Fibroblast of lung (primary cell): Measurements from ENCODE around the gene GGT1. TPM values are rescaled to one million over a fixed set of nuclear protein-coding genes. Genes with fewer than 3 reads are reported as not detected.

ENCODE experiments used
- DNase-seq, 2 donors: peaks; one replicate each; pipeline versions ENCODE4 v3.0.0 to v3.0.0-alpha.2; 2010; ENCODE audit warnings: low read depth in 2 of 2
- H2AFZ ChIP-seq: 2 replicates; pipeline ENCODE4 v1.5.1; 2012; ENCODE audit warnings: low read length, control low read depth, inconsistent platforms
- H3K27ac ChIP-seq: 2 replicates; pipeline ENCODE4 v1.5.1; 2011; ENCODE audit warnings: low read length, control low read depth; ENCODE audit not compliant: insufficient read depth
- H3K27me3 ChIP-seq: 2 replicates; pipeline ENCODE4 v1.5.1; 2011; ENCODE audit warnings: mild to moderate bottlenecking, low read length; ENCODE audit not compliant: control insufficient read depth, insufficient read depth
- H3K36me3 ChIP-seq: 2 replicates; pipeline ENCODE4 v1.5.1; 2011; ENCODE audit warnings: low read length; ENCODE audit not compliant: control insufficient read depth, insufficient read depth
- H3K4me1 ChIP-seq: 2 replicates; pipeline ENCODE4 v1.5.1; 2011; ENCODE audit warnings: low read length; ENCODE audit not compliant: control insufficient read depth, insufficient read depth; ENCODE audit errors: extremely low read depth
- H3K4me2 ChIP-seq: 2 replicates; pipeline ENCODE4 v1.5.1; 2011; ENCODE audit warnings: low read length, control low read depth; ENCODE audit not compliant: insufficient read depth; ENCODE audit errors: extremely low read depth
- H3K4me3 ChIP-seq, 4 experiments: fragments of 200-600 bp in 1 of 4; sonication (generic) in 1 of 4; replicated peaks in 1 of 4; 2 replicates each; pipeline ENCODE4 v1.5.1; 2011 to 2016; ENCODE audit warnings: low read length in 4 of 4, low read depth in 3 of 4, mild to moderate bottlenecking in 3 of 4, control low read depth in 2 of 4, inconsistent platforms in 1 of 4, mixed read lengths in 1 of 4; ENCODE audit not compliant: insufficient read depth in 1 of 4; ENCODE audit errors: control extremely low read depth in 1 of 4
- H3K79me2 ChIP-seq: 2 replicates; pipeline ENCODE4 v1.5.1; 2012; ENCODE audit warnings: mild to moderate bottlenecking, low read length, inconsistent platforms; ENCODE audit not compliant: control insufficient read depth, insufficient read depth
- H3K9ac ChIP-seq: 2 replicates; pipeline ENCODE4 v1.5.1; 2011; ENCODE audit warnings: mild to moderate bottlenecking, low read length, control low read depth; ENCODE audit not compliant: insufficient read depth
- H3K9me3 ChIP-seq: 2 replicates; pipeline ENCODE4 v1.5.1; 2012; ENCODE audit warnings: low read depth, low read length; ENCODE audit not compliant: control insufficient read depth, insufficient read depth
- H4K20me1 ChIP-seq: 2 replicates; pipeline ENCODE4 v1.5.1; 2011; ENCODE audit warnings: low read length; ENCODE audit not compliant: control insufficient read depth, insufficient read depth; ENCODE audit errors: extremely low read depth
- EZH2 ChIP-seq: IDR thresholded peaks from 2 replicates; pipeline ENCODE4 v1.5.1; 2012; ENCODE audit warnings: low read length, control low read depth, mild to moderate bottlenecking; ENCODE audit errors: missing control alignments
- polyA plus RNA-seq, 2 donors: library from polyadenylated mRNA; depleted of rRNA in 1 of 2; stranded (reverse) in 1 of 2; unstranded in 1 of 2; fragments of >200 nt; gene quantifications; 2 replicates each; pipeline ENCODE4 v1.2.1, GENCODE V29; 2011 to 2012; ENCODE audit warnings: missing spikeins in 1 of 2
- total RNA-seq: library from RNA; depleted of rRNA; stranded (reverse); fragments of >200 nt; gene quantifications from 2 replicates; pipeline ENCODE4 v1.2.1, GENCODE V29; 2014
- TF ChIP-seq, protein P1 (sequence below), 2 donors: IDR thresholded peaks in 1 of 2; conservative IDR thresholded peaks in 1 of 2; 1 replicate in 1 of 2; 2 replicates in 1 of 2; pipeline ENCODE4 v1.5.1; 2011 to 2012; ENCODE audit warnings: low read length in 2 of 2, control low read depth in 1 of 2, inconsistent platforms in 1 of 2, low read depth in 1 of 2, mild to moderate bottlenecking in 1 of 2

The GGT1 gene
- total and polyA plus RNA-seq, 2 donors (not counting 1 experiment from before 2014, with no cell fraction given): 0.37 to 2.0 TPM

DNA sequence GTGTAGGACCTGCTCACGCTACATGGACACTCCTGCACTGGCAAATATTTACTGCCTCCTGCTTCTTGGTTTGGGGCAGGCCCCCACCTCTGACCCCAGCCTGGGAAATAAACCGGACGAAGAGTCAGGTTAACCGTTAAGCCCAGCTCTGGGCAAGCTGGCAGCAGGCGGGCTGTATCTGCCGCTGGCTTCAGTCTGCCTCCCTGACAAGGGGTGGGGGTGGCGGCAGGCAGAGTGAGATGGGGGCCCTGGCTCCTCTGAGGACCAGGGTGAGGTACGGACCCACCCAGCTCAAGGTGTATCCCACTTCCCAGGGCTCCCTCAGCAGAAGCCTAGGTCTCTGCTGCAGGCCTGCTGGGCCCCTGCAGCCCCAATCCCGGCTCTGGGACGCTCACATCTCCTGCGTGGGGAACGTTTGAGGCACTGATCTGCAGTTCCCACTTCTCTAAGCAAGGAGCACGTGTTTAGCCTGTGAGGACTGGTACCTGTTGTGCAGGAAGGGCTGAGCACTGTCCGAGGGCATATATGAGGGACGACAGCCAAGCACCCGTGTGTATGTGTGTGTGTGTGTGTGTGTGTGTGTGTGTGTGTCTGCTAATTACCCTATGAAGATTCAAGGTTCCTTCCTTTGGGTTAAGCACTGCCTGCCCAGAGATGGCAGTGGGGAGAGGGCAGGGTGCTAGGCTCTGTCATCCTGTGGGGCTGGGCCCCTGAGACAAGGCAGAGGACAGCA is 9.0 kb upstream of the GGT1 start:
- Histone ChIP-seq H4K20me1 (no peaks in the 10 kb centered on the region), H3K27ac (no peak overlapping the region), H3K79me2 (no peaks in the 10 kb centered on the region), H3K4me1 (peaks cover 3% of the 10 kb centered on the region), H3K4me3 (no peak overlapping the region), H3K4me2 (no peak overlapping the region), H3K36me3 (no peaks in the 10 kb centered on the region), H3K9ac (no peak overlapping the region), H3K9me3 (no peaks in the 10 kb centered on the region), H3K27me3 (no peaks in the 10 kb centered on the region), H2AFZ (no peak overlapping the region)
- TF ChIP-seq, protein P1, sequence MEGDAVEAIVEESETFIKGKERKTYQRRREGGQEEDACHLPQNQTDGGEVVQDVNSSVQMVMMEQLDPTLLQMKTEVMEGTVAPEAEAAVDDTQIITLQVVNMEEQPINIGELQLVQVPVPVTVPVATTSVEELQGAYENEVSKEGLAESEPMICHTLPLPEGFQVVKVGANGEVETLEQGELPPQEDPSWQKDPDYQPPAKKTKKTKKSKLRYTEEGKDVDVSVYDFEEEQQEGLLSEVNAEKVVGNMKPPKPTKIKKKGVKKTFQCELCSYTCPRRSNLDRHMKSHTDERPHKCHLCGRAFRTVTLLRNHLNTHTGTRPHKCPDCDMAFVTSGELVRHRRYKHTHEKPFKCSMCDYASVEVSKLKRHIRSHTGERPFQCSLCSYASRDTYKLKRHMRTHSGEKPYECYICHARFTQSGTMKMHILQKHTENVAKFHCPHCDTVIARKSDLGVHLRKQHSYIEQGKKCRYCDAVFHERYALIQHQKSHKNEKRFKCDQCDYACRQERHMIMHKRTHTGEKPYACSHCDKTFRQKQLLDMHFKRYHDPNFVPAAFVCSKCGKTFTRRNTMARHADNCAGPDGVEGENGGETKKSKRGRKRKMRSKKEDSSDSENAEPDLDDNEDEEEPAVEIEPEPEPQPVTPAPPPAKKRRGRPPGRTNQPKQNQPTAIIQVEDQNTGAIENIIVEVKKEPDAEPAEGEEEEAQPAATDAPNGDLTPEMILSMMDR (conservative IDR thresholded peaks at IDR 0.05 in 1 of 2, IDR thresholded peaks at IDR 0.05 in 1 of 2; ENCODE audit: low read depth in 1 of 2, low read length in 2 of 2): no peak
- no peak for TF ChIP-seq EZH2
- DNase-seq: no peak

DNA sequence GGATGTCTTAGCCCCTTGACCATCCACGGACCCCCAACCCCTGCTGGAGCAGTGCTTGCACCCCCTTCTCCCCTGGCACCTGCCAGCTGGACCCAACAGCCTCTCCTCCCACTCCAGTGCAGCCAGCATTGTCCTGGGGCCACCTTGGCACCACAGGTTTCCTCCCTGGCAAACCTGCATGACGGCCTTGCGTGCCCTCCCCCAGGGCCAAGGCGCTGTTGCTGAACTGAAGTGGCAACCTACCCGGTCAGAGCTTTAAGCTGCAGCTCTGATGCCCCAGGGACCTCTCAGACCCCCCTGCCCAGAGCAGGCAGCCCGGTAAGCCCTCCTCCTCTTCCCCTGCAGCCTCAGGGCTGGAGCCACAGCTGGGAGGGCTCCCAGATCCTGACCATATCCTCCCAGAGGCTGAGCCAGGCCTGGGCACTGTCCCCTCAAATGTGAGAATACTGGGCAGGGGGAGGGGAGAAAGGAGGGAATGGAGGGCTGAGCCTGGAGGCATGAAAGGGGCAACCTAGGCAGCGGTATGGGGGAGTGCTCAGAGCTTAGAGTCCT is 8.3 kb upstream of the GGT1 start:
- Histone ChIP-seq H3K36me3 (no peaks in the 10 kb centered on the region), H3K4me1 (peaks cover 3% of the 10 kb centered on the region), H4K20me1 (no peaks in the 10 kb centered on the region), H2AFZ (no peak overlapping the region), H3K4me2 (no peak overlapping the region), H3K27me3 (no peaks in the 10 kb centered on the region), H3K9ac (no peak overlapping the region), H3K27ac (no peak overlapping the region), H3K9me3 (no peaks in the 10 kb centered on the region), H3K79me2 (no peaks in the 10 kb centered on the region), H3K4me3 (no peak overlapping the region)
- DNase-seq: no peak
- TF ChIP-seq, protein P1 (conservative IDR thresholded peaks at IDR 0.05 in 1 of 2, IDR thresholded peaks at IDR 0.05 in 1 of 2; ENCODE audit: low read depth in 1 of 2, low read length in 2 of 2): no peak
- no peak for TF ChIP-seq EZH2

DNA sequence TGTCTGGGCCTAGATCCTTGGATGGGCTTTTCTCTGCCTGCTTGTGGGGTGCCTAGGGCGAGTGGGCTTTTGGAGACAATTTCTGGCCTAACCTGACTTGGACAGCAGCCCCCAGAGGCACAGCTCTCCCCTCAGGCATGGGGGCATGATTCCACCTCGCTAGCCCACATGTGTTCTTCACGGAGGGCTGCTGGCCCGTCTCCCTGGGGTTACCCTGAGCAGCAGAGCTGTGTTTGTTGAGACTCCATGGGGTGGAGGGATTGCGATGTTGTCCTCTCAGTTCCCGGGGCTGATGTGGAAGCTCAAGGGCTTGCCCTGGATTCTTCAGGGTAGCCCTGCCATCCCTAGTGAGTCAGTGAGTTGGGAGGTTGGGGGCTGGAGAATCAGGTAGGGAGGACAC is 7.8 kb upstream of the GGT1 start:
- H3K4me3 ChIP-seq: no peak overlapping the region

More for the DNA sequence above, 7.8 kb upstream of the GGT1 start:
- Histone ChIP-seq H3K79me2 (no peaks in the 10 kb centered on the region), H2AFZ (no peak overlapping the region), H3K27me3 (no peaks in the 10 kb centered on the region), H3K9ac (no peak overlapping the region), H3K9me3 (no peaks in the 10 kb centered on the region), H3K4me1 (peaks cover 3% of the 10 kb centered on the region), H3K36me3 (no peaks in the 10 kb centered on the region), H3K4me2 (no peak overlapping the region), H3K27ac (no peak overlapping the region), H4K20me1 (no peaks in the 10 kb centered on the region)
- no peak for DNase-seq
- TF ChIP-seq, protein P1 (conservative IDR thresholded peaks at IDR 0.05 in 1 of 2, IDR thresholded peaks at IDR 0.05 in 1 of 2; ENCODE audit: low read depth in 1 of 2, low read length in 2 of 2): no peak
- TF ChIP-seq EZH2: no peak
